Gastroesophageal sphincter (tissue), 3 donors: Measurements from ENCODE around the gene ARHGEF3.

ENCODE experiments used
- CTCF ChIP-seq, 4 experiments: fragments of 200-600 bp in 2 of 4; fragments of 450-650 bp in 2 of 4; sonication (generic) in 1 of 4; IDR thresholded peaks; one replicate each; pipeline ENCODE4 v1.5.1; 2017 to 2019; ENCODE audit warnings: antibody characterized with exemption in 4 of 4, mild to moderate bottlenecking in 2 of 4, moderate library complexity in 2 of 4
- EP300 ChIP-seq: sonication (generic); formaldehyde crosslinking; IDR thresholded peaks from one replicate; pipeline ENCODE4 v1.6.1; 2017; ENCODE audit warnings: antibody characterized with exemption, mild to moderate bottlenecking
- POLR2A ChIP-seq, 2 donors: fragments of 450-650 bp; IDR thresholded peaks; one replicate each; pipeline ENCODE4 v1.6.1; 2017; ENCODE audit warnings: antibody characterized with exemption in 2 of 2, mild to moderate bottlenecking in 2 of 2, moderate library complexity in 1 of 2

GRCh38 chr3:56790016-56790821 is 11.5 kb downstream of the ARHGEF3 start:
- TF ChIP-seq CTCF (IDR thresholded peaks at IDR 0.05), result no peak
- no peak for TF ChIP-seq EP300
- TF ChIP-seq POLR2A (IDR thresholded peaks at IDR 0.05), result no peak
